Endothelial cell of umbilical vein (primary cell): ENCODE results near the gene E2F2. TPM values are rescaled to one million over a fixed set of nuclear protein-coding genes. Genes with fewer than 3 reads are reported as not detected.

ENCODE experiments used
- BruUV-seq: library from RNA; stranded (reverse); fragments of 400-500 nt; replicated peaks from 2 replicates; lab custom pipeline; 2021; lab: Mats Ljungman, UMichigan
- CTCF ChIA-PET: fragments of 300-600, 350-600 bp; sonication (Branson Sonifier 250); formaldehyde crosslinking; loops from one replicate; lab custom pipeline; 2021; ENCODE audit warnings: antibody characterized with exemption, inconsistent platforms; lab: Charles Lee
- POLR2A ChIA-PET: fragments of 300-600, 350-600 bp; sonication (Branson Sonifier 250); formaldehyde crosslinking; loops from one replicate; lab custom pipeline; 2021; ENCODE audit warnings: antibody characterized with exemption, inconsistent platforms; lab: Charles Lee
- DNase-seq: peaks from one replicate; pipeline ENCODE4 v3.0.0-alpha.2; 2011; ENCODE audit warnings: low read depth, low spot score
- FAIRE-seq: peaks from 2 replicates; lab custom pipeline; 2011; peaks lifted over from hg19 to GRCh38; lab: Jason Lieb, UNC
- H2AFZ ChIP-seq: 2 replicates; pipeline ENCODE4 v1.6.0; 2012; ENCODE audit warnings: low read depth, low read length, control low read depth, inconsistent platforms
- H3K27ac ChIP-seq: 2 replicates; pipeline ENCODE4 v1.5.1; 2011; ENCODE audit warnings: low read depth, mild to moderate bottlenecking, control low read depth, low read length, moderate library complexity; ENCODE audit not compliant: insufficient read depth
- H3K27me3 ChIP-seq, 2 experiments: 2 replicates each; pipeline versions ENCODE4 v1.6.0 to v1.6.1; 2011; ENCODE audit warnings: low read length in 2 of 2, mixed read lengths in 1 of 2; ENCODE audit not compliant: control insufficient read depth in 2 of 2, insufficient read depth in 2 of 2
- H3K36me3 ChIP-seq, 2 experiments: 2 replicates in 1 of 2; 3 replicates in 1 of 2; pipeline ENCODE4 v1.5.1; 2011; ENCODE audit warnings: low read length in 2 of 2, mild to moderate bottlenecking in 1 of 2, moderate library complexity in 1 of 2; ENCODE audit not compliant: control insufficient read depth in 2 of 2, insufficient read depth in 2 of 2; ENCODE audit errors: extremely low read depth in 1 of 2
- H3K4me1 ChIP-seq: 3 replicates; pipeline ENCODE4 v1.5.1; 2011; ENCODE audit warnings: mild to moderate bottlenecking, low read length; ENCODE audit not compliant: control insufficient read depth, insufficient read depth; ENCODE audit errors: extremely low read depth
- H3K4me2 ChIP-seq: 2 replicates; pipeline ENCODE4 v1.6.1; 2011; ENCODE audit warnings: low read length, control low read depth, mixed read lengths; ENCODE audit not compliant: insufficient read depth
- H3K4me3 ChIP-seq, 3 experiments: fragments of 200-600 bp in 1 of 3; sonication (generic), shearing (Covaris generic) in 1 of 3; replicated peaks in 1 of 3; 2 replicates each; pipeline ENCODE4 v1.5.1; 2011 to 2016; ENCODE audit warnings: control low read depth in 3 of 3, low read length in 3 of 3, mild to moderate bottlenecking in 2 of 3, inconsistent platforms in 1 of 3, low read depth in 1 of 3, moderate library complexity in 1 of 3; ENCODE audit not compliant: insufficient read depth in 1 of 3
- H3K79me2 ChIP-seq: 2 replicates; pipeline ENCODE4 v1.6.0; 2012; ENCODE audit warnings: low read length, inconsistent platforms; ENCODE audit not compliant: control insufficient read depth, insufficient read depth
- H3K9ac ChIP-seq: replicated peaks from 2 replicates; pipeline ENCODE3; 2011; ENCODE audit warnings: low read length, control low read depth; ENCODE audit not compliant: insufficient read depth; ENCODE audit errors: extremely low read depth
- H3K9me1 ChIP-seq: replicated peaks from 3 replicates; pipeline ENCODE4 v1.6.0; 2011; ENCODE audit warnings: mild to moderate bottlenecking, low read length; ENCODE audit not compliant: control insufficient read depth, insufficient read depth; ENCODE audit errors: extremely low read depth
- H3K9me3 ChIP-seq: replicated peaks from 2 replicates; pipeline ENCODE4 v1.5.1; 2012; ENCODE audit warnings: low read length, inconsistent platforms; ENCODE audit not compliant: control insufficient read depth, insufficient read depth
- H4K20me1 ChIP-seq: replicated peaks from 2 replicates; pipeline ENCODE3; 2011; ENCODE audit warnings: mild to moderate bottlenecking, low read length; ENCODE audit not compliant: control insufficient read depth, insufficient read depth; ENCODE audit errors: extremely low read depth
- CTCF ChIP-seq, 2 donors: IDR thresholded peaks; 1 replicate in 1 of 2; 2 replicates in 1 of 2; pipeline ENCODE4 v1.5.1; 2011; ENCODE audit warnings: low read length in 2 of 2, mild to moderate bottlenecking in 2 of 2, moderate library complexity in 2 of 2, control low read depth in 1 of 2, inconsistent platforms in 1 of 2, low read depth in 1 of 2; ENCODE audit not compliant: insufficient read depth in 1 of 2; ENCODE audit errors: extremely low read depth in 1 of 2
- GATA2 ChIP-seq: IDR thresholded peaks from 2 replicates; pipeline ENCODE4 v1.7.0; 2011; ENCODE audit warnings: low read depth, mild to moderate bottlenecking, moderate library complexity, mixed read lengths, low read length; ENCODE audit not compliant: insufficient read length, insufficient read depth
- JUN ChIP-seq: IDR thresholded peaks from 2 replicates; pipeline ENCODE4 v1.6.1; 2011; ENCODE audit warnings: borderline replicate concordance, low read depth; ENCODE audit not compliant: insufficient read length, insufficient read depth
- MYC ChIP-seq: IDR thresholded peaks from one replicate; pipeline ENCODE4 v1.6.1; 2011; ENCODE audit warnings: mild to moderate bottlenecking, low read depth, low read length
- POLR2A ChIP-seq: IDR thresholded peaks from 2 replicates; pipeline ENCODE4 v1.6.1; 2012; ENCODE audit warnings: low read depth, mild to moderate bottlenecking, control low read depth, low read length
- POLR2AphosphoS5 ChIP-seq: IDR thresholded peaks from 2 replicates; pipeline ENCODE4 v1.6.1; 2012; ENCODE audit warnings: low read depth, mild to moderate bottlenecking, control low read depth, low read length, moderate library complexity; ENCODE audit not compliant: insufficient read depth
- dilution Hi-C: fragments of 300-500 bp; cut with MboI; formaldehyde crosslinking; loops from one replicate; pipeline ENCODE4 v1.15.0; 2019; ENCODE audit warnings: low sequenced_read_pairs; ENCODE audit not compliant: extremely low pct_ligation_motif_present
- intact Hi-C: fragments of 100-400 bp; cut with micrococcal nuclease; formaldehyde crosslinking; loops from one replicate; pipeline ENCODE4 v1.10.0; 2022
- polyA plus RNA-seq, 4 experiments: library from polyadenylated mRNA; depleted of rRNA in 3 of 4; stranded (reverse) in 3 of 4; unstranded in 1 of 4; fragments of >200 nt; gene quantifications; 2 replicates each; pipeline versions ENCODE4 v1.2.1 to v1.2.3, GENCODE V29; 2011 to 2012; ENCODE audit warnings: missing spikeins in 1 of 4
- total RNA-seq: library from RNA; stranded (reverse); gene quantifications from 2 replicates; pipeline ENCODE4 v1.2.3, GENCODE V29; 2021
- TF ChIP-seq, protein P1 (sequence below): IDR thresholded peaks from 2 replicates; pipeline ENCODE4 v1.6.1; 2011; ENCODE audit not compliant: insufficient read depth, insufficient read length

The E2F2 gene
- total and polyA plus RNA-seq, 2 donors (not counting 3 experiments of a cell fraction or from before 2014, with no cell fraction given) = 1.1 to 5.6 TPM

DNA sequence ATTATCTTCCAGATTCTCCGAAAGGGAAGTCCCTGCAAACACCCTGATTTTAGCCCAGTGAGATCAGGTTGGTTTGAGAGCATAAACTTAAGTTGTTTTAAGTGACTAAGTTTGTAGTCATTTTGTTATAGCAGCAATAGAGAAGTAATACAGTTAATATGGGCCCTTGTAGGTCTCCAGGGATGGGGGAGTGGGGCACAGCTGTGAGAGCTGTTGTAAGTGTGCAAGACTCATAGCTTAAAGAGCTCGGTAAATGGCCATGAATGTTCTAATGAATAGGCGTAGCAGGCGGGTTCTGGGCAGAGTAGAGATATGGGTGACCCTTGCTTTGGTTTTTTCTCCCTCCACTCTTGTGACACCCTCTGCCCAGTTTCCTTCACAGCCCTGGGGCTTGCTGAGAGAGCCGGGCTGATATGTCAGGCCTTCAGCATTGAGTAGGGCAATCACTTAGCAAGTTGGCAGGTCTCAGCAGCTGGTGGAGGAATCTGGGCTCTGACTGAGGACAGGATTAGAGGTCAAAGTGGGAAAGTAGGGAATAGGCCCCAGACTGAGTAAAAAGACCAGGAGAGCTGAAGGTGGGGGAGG, 44.3 kb upstream of the E2F2 start:
- Histone ChIP-seq H4K20me1 (no peaks in the 10 kb centered on the region), H3K9ac (no peak overlapping the region), H3K9me3 (no peaks in the 10 kb centered on the region), H3K4me2 (no peak overlapping the region), H3K27me3 (no peaks in the 10 kb centered on the region), H3K9me1 (no peaks in the 10 kb centered on the region), H2AFZ (no peak overlapping the region), H3K4me3 (no peak overlapping the region), H3K79me2 (no peaks in the 10 kb centered on the region), H3K4me1 (peaks cover 18% of the 10 kb centered on the region), H3K36me3 (no peaks in the 10 kb centered on the region), H3K27ac (no peak overlapping the region)
- FAIRE-seq (no peak), DNase-seq (no peak)
- no TSS peak for BruUV-seq
- intact Hi-C loops = no loop called here
- TF ChIP-seq GATA2 = no peak
- no peak for TF ChIP-seq CTCF (IDR thresholded peaks at IDR 0.05; ENCODE audit: extremely low read depth in 1 of 2, insufficient read depth in 1 of 2, low read depth in 1 of 2, low read length in 2 of 2)
- TF ChIP-seq JUN = no peak
- TF ChIP-seq, protein P1, sequence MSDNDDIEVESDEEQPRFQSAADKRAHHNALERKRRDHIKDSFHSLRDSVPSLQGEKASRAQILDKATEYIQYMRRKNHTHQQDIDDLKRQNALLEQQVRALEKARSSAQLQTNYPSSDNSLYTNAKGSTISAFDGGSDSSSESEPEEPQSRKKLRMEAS = no peak
- TF ChIP-seq POLR2AphosphoS5 = no peak
- no peak for TF ChIP-seq MYC
- TF ChIP-seq POLR2A = no peak
- dilution Hi-C loops = no loop called here
- POLR2A ChIA-PET = interaction anchor here (0.6 kb wide), 1 partner anchor 407 kb away, joined by 7 read pairs; the partner anchor contains the start of gene LUZP1
- CTCF ChIA-PET = interaction anchor here (0.5 to 1.1 kb wide), 3 partner anchors 60 to 264 kb away, joined by 3 to 4 read pairs (median 4); no protein-coding TSS in a partner anchor
